ENCODE data around the gene SLC12A1. TPM values are rescaled to one million over a fixed set of nuclear protein-coding genes. Genes with fewer than 3 reads are reported as not detected.

SLC12A1 gene
- total and polyA plus RNA-seq, 2 of the 8 experiments (the other 6 are each of a cell fraction or from before 2014, with no cell fraction given), result 0.63 to 1.0 TPM

- peak; percentile 49 for TF ChIP-seq CHD7 (IDR thresholded peaks at IDR 0.05; ENCODE audit: insufficient replicate concordance, low read length)
- no peak for TF ChIP-seq USF2 (IDR thresholded peaks at IDR 0.05; ENCODE audit: low read length)
- TF ChIP-seq POLR2AphosphoS5 (IDR thresholded peaks at IDR 0.05; ENCODE audit: low read depth, low read length), result no peak
- TF ChIP-seq RBBP5 (IDR thresholded peaks at IDR 0.05; ENCODE audit: borderline replicate concordance, low read depth, low read length), result no peak
- peak in 1 of 2 experiments; percentile 78; a peak in 1 of 3 replicates for TF ChIP-seq EP300 (IDR thresholded peaks at IDR 0.05; ENCODE audit: borderline replicate concordance in 1 of 2, low read depth in 2 of 2, low read length in 2 of 2)
- TF ChIP-seq ATF2 (IDR thresholded peaks at IDR 0.05; ENCODE audit: low read length), result no peak
- no peak for TF ChIP-seq HDAC6 (IDR thresholded peaks at IDR 0.05; ENCODE audit: low read depth, low read length)
- no peak for TF ChIP-seq BRCA1 (IDR thresholded peaks at IDR 0.05; ENCODE audit: low read depth, low read length)
These were observed 92.8 kb downstream of the SLC12A1 start (continued) for GRCh38 chr15:48298914-48299313.

All from H1 (cell line).